NOMO-1 treated with dmso at 0.1 percent for 144 hours (cell line): ENCODE results near the gene RPTOR.
"Not testable (repeated sequence)": the region's sequence is repeated elsewhere in the genome, so short reads cannot be mapped to it uniquely, and the experiment has no call there.

Experiments
- DNase-seq: peaks from one replicate; lab custom pipeline; 2025; ENCODE audit not compliant: unreplicated experiment; lab: John Stamatoyannopoulos, UW

RPTOR gene

GRCh38 chr17:80539022-80539641, 5.5 kb upstream of the RPTOR start:
- peak; percentile 19 for DNase-seq

- no peak for DNase-seq
Observed at GRCh38 chr17:80545499-80545826, 825 bp downstream of the RPTOR start.

DNA sequence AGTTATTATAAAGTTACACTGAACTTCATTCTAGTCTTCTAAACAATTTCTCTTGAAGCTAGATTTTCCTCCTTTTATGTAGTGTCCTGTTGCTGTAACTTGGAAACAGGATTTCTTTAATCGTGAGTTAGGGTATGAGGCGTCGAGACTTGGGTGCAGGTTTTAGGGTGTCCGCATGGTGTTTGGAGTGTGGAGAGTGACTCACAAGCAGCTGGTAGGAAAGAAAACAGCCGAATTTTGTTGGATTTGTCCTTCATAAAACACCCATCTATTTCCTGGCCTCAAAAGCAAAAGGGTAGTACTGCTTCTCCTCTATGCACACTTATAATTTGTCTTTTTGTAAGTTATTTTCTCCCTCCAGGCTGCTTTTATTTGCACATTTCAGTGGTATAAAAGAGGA, 1.6 kb downstream of the RPTOR start:
- no peak for DNase-seq

- no peak for DNase-seq
Observed at GRCh38 chr17:80552523-80552922, 7.9 kb downstream of the RPTOR start.

DNA sequence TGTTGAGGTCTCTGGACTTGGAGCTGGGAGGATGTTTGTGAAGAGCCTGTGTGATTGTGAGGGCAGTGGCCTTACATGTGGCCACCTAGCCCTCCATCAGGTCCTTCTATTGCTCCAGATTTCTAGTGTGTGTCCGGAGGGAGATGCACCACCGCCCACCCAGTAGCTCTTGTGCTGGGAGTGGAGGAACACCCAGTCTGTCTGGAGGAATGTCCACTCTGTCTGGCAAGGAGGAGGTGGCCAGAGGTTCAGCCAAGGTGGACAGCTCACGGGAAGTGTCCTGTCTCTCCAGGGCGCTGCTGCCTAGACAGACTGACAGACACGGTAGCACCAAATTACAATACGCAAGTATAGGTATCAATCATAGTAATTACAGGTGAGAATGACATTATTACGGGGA, 10.6 kb downstream of the RPTOR start:
- no peak for DNase-seq

- DNase-seq, result no peak
Observed at GRCh38 chr17:80558046-80558445, 13.4 kb downstream of the RPTOR start.

DNA sequence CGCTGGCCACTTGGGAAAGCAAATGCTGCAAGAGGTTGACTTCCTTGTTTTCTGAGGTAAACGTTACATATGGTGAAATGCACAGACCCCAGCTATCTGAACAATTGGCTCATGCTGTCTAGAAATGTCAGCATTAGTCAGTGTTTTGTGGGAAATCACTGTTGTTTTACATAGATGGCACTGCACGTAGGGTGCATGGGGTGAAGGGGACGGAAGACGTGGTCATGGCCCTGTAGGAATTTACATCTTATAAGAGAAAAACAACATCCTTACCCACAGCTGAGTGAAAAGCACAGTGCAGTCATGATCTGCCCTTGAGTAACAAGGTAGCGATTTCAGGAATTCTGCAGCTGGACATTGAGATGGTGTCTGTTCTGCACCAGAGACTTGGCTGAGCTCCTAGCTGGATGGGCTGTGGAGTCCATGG, 15.2 kb downstream of the RPTOR start:
- no peak for DNase-seq

DNA sequence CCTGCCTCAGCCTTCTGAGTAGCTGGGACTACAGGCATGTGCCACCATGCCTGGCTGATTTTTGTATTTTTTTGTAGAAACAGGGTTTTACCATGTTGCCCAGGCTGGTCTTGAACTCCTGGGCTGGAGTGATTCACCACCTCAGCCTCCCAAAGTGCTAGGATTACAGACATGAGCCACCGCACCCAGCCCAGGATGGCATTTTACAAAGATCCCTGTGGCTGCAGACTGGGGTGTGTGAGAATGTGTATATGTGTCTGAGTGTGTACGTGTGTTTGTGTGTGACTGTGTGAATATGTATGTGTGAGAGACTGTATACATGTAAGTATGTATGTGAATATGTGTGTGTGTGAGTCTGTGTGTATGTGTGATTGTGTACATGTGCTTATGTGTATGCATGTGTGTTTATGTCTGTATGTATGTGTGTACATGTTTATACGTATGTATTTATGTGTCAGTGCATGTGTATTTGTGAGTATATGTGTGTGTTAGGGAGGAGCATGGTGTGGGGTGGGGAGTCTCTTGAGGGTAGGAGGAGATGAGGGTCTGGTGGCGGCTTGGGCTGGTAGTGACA, 17.0 kb downstream of the RPTOR start:
- no peak for DNase-seq

GRCh38 chr17:80564545-80564944, 19.9 kb downstream of the RPTOR start:
- DNase-seq, result no peak

DNA sequence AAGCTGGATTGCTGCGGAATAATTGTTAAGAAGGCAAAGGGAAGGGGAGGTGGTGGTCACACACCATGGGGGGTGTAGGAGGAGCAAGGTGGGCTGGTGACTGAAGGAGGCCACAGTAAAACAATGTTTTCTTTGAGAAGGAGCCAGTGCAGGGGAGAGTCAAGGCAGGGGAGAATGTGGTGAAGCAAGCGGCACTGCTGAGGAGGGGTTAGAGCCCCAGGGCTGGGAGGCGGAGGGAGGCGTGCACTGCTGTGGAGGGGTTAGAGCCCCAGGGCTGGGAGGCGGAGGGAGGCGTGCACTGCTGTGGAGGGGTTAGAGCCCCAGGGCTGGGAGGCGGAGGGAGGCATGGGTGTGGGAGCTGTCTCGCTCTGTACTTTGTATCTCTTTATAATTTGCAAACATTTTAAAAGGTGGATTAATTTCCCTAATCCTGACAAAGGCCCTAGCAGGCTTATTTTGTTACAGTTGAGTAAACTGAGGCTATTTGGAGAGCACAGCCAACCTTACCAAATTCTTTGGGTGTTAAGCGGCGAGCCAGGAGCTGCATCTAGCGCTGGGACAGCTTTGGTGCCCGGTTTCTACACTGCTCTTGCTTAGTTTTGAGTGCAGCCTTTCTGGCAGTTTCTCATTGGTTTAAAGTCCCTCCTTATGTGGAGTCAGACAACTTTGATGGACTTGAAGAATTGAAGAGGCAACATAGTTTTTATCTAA, 20.9 kb downstream of the RPTOR start:
- DNase-seq, result no peak

DNA sequence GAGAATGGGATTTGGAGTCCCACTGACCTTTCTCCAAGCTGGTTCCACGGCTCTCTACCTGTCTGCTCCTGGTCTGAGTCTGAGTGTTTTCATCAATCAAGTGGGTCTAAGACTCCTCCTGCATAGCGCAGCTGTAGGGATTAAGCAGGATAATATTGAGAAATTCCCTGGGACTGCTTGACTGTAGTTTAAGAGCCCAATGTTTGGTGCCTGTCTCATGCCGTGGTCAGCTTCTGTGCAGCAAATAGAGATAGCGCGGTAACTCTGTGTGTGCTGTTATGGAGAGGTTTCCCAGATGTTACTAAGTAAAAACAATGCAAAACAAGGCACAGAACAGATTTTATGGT, 21.4 kb downstream of the RPTOR start:
- no peak for DNase-seq

- DNase-seq, result no peak
Observed at GRCh38 chr17:80568246-80568645, 23.6 kb downstream of the RPTOR start.

- DNase-seq, result no peak
Observed at GRCh38 chr17:80569924-80570323, 25.3 kb downstream of the RPTOR start.

GRCh38 chr17:80573701-80574100, 29.1 kb downstream of the RPTOR start:
- DNase-seq, result no peak

DNA sequence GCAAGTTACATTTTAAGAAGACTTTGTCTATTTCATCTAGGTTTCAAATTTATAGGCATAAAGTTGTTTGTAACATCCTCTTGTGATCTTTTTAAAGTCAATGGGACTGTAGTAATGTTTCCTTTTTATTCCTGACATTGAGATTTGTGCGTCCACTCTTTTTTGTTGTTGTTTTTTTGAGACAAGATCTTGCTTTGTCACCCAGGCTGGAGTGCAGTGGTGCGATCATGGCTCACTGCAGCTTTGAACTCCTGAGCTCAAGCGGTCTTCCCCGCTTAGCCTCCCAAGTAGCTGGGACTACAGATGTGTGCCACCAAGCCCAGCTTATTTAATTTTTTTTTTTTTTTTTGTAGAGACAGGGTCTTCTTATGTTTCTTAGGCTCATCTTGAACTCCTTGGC, 29.9 kb downstream of the RPTOR start:
- no peak for DNase-seq

DNA sequence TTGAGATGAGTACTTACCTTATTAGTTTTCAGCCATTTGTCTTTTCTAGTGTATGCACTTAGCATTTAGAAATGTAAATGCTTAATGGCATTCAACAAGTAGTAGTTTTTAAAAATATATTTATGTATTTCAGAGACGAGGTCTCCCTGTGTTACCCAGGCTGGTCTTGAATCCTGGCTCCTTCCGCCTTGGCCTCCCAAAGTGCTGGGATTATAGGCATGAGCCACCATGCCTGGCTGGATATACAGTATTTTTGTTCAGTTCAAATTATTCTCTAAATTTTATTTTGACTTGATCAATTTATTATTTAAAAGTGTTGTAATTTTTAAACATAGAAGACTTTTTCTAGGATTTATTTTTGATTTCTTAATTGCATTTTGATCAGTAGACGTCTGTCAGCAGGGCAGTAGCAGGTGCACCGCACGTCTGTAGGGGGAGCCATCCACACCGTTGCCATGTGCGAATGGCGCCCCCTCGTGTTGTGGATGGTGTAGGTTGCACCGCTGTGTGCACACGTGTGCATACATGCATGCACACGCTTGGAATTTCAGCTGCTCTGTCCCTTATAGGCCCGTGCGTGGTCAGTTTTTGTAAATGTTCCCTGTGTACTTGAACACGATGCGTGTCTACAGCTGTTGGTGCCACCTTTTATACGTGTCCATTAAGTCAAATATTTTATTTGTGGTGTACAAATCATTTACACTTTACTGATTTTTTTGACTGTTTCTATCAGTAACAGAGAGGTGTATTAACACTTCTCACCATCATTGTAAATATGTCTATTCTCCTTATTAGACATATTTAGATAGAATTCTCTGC, 30.6 kb downstream of the RPTOR start:
- DNase-seq, result peak; percentile 79

DNA sequence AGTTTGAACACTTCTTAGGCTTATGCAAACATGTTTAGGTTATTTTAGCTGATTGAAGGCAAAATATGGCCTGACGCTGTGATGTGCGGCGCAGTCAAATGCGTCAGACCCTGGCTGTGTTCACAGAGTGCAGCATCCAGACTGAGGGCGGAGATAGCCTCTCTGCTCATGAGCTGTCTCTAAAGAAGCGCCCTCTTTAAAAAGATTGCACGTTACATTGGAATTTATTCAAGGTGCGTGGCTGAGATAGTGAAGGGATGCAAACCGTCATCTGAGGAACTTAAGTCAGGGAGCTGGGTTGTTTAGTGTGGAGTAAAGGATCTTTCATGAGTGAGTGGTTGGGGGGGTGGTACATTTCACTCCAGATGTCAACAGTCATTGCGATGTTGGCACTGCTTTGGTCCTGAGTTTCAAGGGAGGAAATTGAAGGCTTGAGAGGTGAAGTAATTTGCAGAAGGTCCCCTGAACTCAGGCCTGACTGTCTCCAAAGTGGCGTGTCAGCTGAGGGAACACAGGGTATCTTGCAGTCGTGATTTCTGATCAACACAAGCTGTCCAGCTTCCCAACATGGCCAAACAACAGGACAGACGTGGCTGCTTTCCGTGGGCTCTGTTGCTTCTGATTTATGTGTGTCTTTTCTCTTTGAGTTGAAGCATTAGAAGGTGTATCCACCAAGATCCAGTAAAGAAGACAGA, 33.4 kb downstream of the RPTOR start:
- DNase-seq, result no peak

- not testable (repeated sequence) for DNase-seq
Observed at GRCh38 chr17:80578668-80579388, 34.2 kb downstream of the RPTOR start.

GRCh38 chr17:80582165-80582564, 37.5 kb downstream of the RPTOR start:
- DNase-seq, result no peak

GRCh38 chr17:80584176-80584905, 39.7 kb downstream of the RPTOR start:
- no peak for DNase-seq
